ENCODE data around the gene VWF.

VWF gene

DNA sequence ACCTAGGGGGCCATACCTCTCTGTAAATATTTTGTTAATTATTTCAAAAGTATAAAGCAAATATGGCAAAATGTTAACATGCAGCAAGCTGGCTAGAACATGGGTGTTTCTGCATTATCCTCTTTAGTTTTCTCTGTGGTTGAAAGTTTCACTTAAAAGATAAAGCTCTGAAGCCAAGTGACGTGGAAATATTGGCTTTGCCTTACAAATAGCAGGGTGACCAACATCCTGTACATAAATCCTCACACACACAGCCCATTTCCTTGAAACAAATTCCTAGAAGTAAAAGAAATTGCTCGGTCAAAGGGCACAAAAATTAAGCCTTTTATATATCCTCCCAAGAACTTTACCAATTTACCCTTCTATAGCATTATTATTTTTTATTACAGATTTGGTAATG lies 10.6 kb upstream of the VWF start:
- Histone ChIP-seq H3K4me3 (ENCODE audit: low read length) (no peak overlapping the region), H3K27me3 (ENCODE audit: insufficient read depth, low read length) (no peaks in the 10 kb centered on the region), H3K36me3 (ENCODE audit: insufficient read depth, low read length) (no peaks in the 10 kb centered on the region), H2AFZ (ENCODE audit: low read depth, low read length) (no peak overlapping the region), H3K9me3 (ENCODE audit: low read length) (peaks cover 4% of the 10 kb centered on the region), H3K4me1 (ENCODE audit: insufficient read depth, low read length) (no peaks in the 10 kb centered on the region)

DNA sequence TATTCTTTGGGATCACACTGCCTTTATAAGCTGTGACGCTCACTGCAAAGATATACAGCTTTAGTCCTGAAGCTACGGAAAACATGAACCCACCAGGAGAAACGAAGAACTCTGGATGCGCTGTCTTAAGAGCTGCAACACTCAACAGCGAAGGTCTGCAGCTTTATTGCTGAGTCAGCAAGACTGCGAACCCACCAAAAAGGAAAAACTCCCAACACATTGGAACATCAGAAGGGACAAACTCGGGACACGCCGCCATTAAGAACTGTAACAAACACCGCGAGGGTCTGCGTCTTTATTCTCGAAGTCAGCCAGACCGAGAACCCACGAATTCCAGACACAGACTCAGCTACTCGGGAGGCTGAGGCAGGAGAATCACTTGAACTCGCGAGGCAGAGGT lies 9.2 kb upstream of the VWF start:
- Histone ChIP-seq H3K36me3 (ENCODE audit: insufficient read depth, low read length) (no peaks in the 10 kb centered on the region), H3K27me3 (ENCODE audit: insufficient read depth, low read length) (no peaks in the 10 kb centered on the region), H3K4me1 (ENCODE audit: insufficient read depth, low read length) (no peaks in the 10 kb centered on the region), H2AFZ (ENCODE audit: low read depth, low read length) (no peak overlapping the region), H3K9me3 (ENCODE audit: low read length) (peaks cover 4% of the 10 kb centered on the region), H3K4me3 (ENCODE audit: low read length) (no peak overlapping the region)

DNA sequence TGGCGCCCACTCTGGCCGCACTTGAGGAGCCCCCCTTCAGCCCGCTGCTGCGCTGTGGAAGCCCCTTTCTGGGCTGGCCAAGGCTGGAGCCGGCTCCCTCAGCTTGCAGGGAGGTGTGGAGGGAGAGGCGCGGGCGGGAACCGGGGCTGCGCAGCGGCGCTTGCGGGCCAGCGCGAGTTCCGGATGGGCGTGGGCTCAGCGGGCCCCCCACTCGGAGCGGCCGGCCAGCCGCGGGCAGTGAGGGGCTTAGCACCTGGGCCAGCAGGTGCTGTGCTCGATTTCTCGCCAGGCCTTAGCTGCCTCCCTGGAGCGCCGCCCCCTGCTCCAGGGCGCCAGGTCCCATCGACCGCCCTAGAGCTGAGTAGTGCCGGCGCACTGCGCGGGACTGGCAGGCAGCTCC lies 8.0 kb upstream of the VWF start:
- H2AFZ ChIP-seq (ENCODE audit: low read depth, low read length), result no peak overlapping the region
- H3K9me3 ChIP-seq (ENCODE audit: low read length), result peaks cover 3% of the 10 kb centered on the region
- no peak overlapping the region for H3K4me3 ChIP-seq (ENCODE audit: low read length)
- no peaks in the 10 kb centered on the region for H3K27me3 ChIP-seq (ENCODE audit: insufficient read depth, low read length)
- no peaks in the 10 kb centered on the region for H3K4me1 ChIP-seq (ENCODE audit: insufficient read depth, low read length)
- no peaks in the 10 kb centered on the region for H3K36me3 ChIP-seq (ENCODE audit: insufficient read depth, low read length)

DNA sequence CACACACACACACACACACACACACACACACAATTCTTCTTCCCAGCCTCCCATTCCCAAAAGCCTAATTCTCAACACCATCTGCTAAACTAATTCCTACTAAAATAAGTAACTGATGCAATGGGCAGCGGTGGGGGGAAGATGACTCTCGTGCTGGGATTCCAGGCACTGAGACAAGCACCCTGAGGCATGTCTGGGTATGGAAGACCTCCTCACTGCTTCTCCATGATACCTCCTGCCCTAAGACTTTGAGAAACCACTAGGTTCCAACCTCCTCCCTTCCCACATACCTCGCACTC lies 789 bp upstream of the VWF start:
- no peaks in the 10 kb centered on the region for H3K36me3 ChIP-seq (ENCODE audit: insufficient read depth, low read length)
- H3K9me3 ChIP-seq (ENCODE audit: low read length), result no peaks in the 10 kb centered on the region

DNA sequence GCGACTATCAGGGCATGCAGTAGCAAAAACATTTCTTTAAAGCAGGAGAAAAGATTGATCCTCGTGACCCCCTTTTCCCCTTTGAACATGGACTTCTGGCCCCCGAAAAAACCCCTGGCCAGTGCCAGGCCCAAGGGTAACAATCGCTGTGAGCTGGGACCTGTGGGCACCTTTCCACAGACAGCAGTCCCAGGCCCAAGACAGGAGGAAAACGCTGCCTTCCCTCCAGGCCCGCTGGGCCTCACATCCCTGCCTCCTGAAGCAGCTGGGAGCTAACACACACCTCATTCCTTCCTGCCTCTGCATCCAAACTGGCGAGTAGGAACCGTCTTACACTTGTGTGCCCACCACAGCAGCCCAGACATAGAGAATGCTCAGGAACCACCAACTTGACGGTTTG lies 1.2 kb downstream of the VWF start:
- Histone ChIP-seq H3K36me3 (ENCODE audit: insufficient read depth, low read length) (no peaks in the 10 kb centered on the region), H3K9me3 (ENCODE audit: low read length) (no peaks in the 10 kb centered on the region), H3K4me1 (ENCODE audit: insufficient read depth, low read length) (no peaks in the 10 kb centered on the region), H3K27me3 (ENCODE audit: insufficient read depth, low read length) (peaks cover 7% of the 10 kb centered on the region), H3K4me3 (ENCODE audit: low read length) (no peak overlapping the region), H2AFZ (ENCODE audit: low read depth, low read length) (no peak overlapping the region)

More for the DNA sequence above, 789 bp upstream of the VWF start:
- H3K27me3 ChIP-seq (ENCODE audit: insufficient read depth, low read length), result peaks cover 7% of the 10 kb centered on the region
- H3K4me3 ChIP-seq (ENCODE audit: low read length), result no peak overlapping the region
- no peaks in the 10 kb centered on the region for H3K4me1 ChIP-seq (ENCODE audit: insufficient read depth, low read length)
- no peak overlapping the region for H2AFZ ChIP-seq (ENCODE audit: low read depth, low read length)

DNA sequence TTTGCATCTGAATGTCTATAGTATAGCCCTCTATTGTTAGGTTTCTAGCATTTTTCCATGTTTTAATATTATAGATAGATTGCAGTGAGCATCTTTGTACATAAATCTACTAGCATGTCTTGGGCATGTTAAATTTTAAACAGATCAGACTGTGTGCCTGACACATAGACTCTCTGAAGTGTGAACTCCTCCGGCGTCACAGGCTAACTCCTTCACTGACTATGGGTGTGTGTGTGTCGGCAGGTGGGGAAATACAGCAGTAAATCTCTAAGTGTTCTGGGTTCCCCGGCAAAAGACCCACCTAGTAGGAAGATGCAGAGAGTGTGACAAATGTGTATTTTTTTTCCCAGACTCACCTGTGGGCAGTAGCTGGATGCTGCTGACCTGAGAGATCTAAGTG lies 2.3 kb downstream of the VWF start:
- Histone ChIP-seq H2AFZ (ENCODE audit: low read depth, low read length) (no peak overlapping the region), H3K36me3 (ENCODE audit: insufficient read depth, low read length) (no peaks in the 10 kb centered on the region), H3K9me3 (ENCODE audit: low read length) (no peaks in the 10 kb centered on the region), H3K27me3 (ENCODE audit: insufficient read depth, low read length) (peaks cover 7% of the 10 kb centered on the region), H3K4me3 (ENCODE audit: low read length) (no peak overlapping the region), H3K4me1 (ENCODE audit: insufficient read depth, low read length) (no peaks in the 10 kb centered on the region)

DNA sequence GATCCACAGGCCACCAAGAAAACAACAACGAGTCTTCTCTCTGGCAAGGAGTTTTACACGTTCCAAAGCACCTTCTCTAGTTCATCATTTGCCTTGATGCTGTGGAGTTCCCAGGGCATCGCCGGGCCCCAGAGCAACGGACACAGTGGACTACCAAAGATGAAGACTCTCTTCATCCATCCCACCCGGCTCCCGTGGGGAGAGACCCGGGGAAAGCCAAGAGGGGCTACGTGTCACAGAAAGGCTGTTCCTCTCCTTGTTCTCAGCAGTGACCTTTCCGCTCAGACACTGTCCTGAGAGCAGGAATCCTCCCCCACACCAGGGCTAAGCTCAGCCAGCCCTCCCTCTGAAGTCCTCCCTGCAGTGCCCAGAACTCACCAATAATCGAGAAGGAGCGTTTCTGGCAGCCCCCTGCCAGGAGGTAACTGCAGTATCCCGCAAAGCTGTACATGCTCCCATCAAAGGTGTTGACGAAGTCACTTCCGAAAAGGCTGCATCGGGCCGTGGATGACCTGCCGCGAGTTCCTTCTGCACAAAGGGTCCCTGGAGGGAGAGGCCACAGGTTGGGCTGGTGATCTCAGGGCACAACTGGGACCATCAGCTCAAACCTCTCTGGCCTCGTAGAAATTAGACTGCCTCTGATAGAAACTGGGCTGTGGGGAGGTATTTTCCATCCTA lies 3.5 kb downstream of the VWF start:
- Histone ChIP-seq H2AFZ (ENCODE audit: low read depth, low read length) (no peak overlapping the region), H3K36me3 (ENCODE audit: insufficient read depth, low read length) (no peaks in the 10 kb centered on the region), H3K4me3 (ENCODE audit: low read length) (no peak overlapping the region)

GRCh38 chr12:6118891-6119568 lies 5.4 kb downstream of the VWF start:
- H3K27me3 ChIP-seq (ENCODE audit: insufficient read depth, low read length), result peaks cover 5% of the 10 kb centered on the region
- H2AFZ ChIP-seq (ENCODE audit: low read depth, low read length), result no peak overlapping the region
- no peaks in the 10 kb centered on the region for H3K9me3 ChIP-seq (ENCODE audit: low read length)
- H3K4me3 ChIP-seq (ENCODE audit: low read length), result no peak overlapping the region
- no peaks in the 10 kb centered on the region for H3K36me3 ChIP-seq (ENCODE audit: insufficient read depth, low read length)
- H3K4me1 ChIP-seq (ENCODE audit: insufficient read depth, low read length), result no peaks in the 10 kb centered on the region

More for the DNA sequence above, 3.5 kb downstream of the VWF start:
- no peaks in the 10 kb centered on the region for H3K9me3 ChIP-seq (ENCODE audit: low read length)
- H3K27me3 ChIP-seq (ENCODE audit: insufficient read depth, low read length), result peaks cover 7% of the 10 kb centered on the region
- no peaks in the 10 kb centered on the region for H3K4me1 ChIP-seq (ENCODE audit: insufficient read depth, low read length)

GRCh38 chr12:6116471-6117021 lies 7.9 kb downstream of the VWF start:
- Histone ChIP-seq H3K4me1 (ENCODE audit: insufficient read depth, low read length) (no peaks in the 10 kb centered on the region), H3K9me3 (ENCODE audit: low read length) (no peaks in the 10 kb centered on the region), H2AFZ (ENCODE audit: low read depth, low read length) (no peak overlapping the region), H3K4me3 (ENCODE audit: low read length) (no peak overlapping the region), H3K27me3 (ENCODE audit: insufficient read depth, low read length) (peaks cover 5% of the 10 kb centered on the region), H3K36me3 (ENCODE audit: insufficient read depth, low read length) (no peaks in the 10 kb centered on the region)

DNA sequence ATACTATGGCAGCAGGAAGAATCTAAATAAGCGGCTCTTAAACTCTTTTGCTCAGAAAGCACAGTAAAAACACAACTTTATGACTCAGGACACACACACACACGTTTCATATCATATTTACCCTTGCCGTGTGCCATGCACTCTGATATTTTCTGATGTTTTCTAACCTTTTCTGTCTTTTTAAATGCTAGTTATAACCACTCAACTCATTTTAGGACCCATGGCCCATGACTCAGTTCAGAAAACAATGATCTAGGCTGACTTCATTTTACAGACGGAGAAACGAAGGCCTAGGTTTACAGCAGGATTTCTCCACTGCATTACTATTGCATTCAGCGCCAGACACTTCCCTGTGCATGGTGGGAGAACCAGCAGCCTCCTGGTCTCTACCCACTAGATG lies 9.1 kb downstream of the VWF start:
- Histone ChIP-seq H2AFZ (ENCODE audit: low read depth, low read length) (no peak overlapping the region), H3K36me3 (ENCODE audit: insufficient read depth, low read length) (no peaks in the 10 kb centered on the region), H3K4me3 (ENCODE audit: low read length) (no peak overlapping the region), H3K27me3 (ENCODE audit: insufficient read depth, low read length) (peaks cover 5% of the 10 kb centered on the region), H3K4me1 (ENCODE audit: insufficient read depth, low read length) (no peaks in the 10 kb centered on the region), H3K9me3 (ENCODE audit: low read length) (no peaks in the 10 kb centered on the region)

- H3K4me3 ChIP-seq (ENCODE audit: low read length), result no peak overlapping the region
- H3K27me3 ChIP-seq (ENCODE audit: insufficient read depth, low read length), result peaks cover 5% of the 10 kb centered on the region
- no peak overlapping the region for H2AFZ ChIP-seq (ENCODE audit: low read depth, low read length)
- H3K9me3 ChIP-seq (ENCODE audit: low read length), result no peaks in the 10 kb centered on the region
- H3K4me1 ChIP-seq (ENCODE audit: insufficient read depth, low read length), result no peaks in the 10 kb centered on the region
- no peaks in the 10 kb centered on the region for H3K36me3 ChIP-seq (ENCODE audit: insufficient read depth, low read length)
These were observed 10.0 kb downstream of the VWF start for GRCh38 chr12:6114476-6114870.

- no peaks in the 10 kb centered on the region for H3K36me3 ChIP-seq (ENCODE audit: insufficient read depth, low read length)
- no peak overlapping the region for H2AFZ ChIP-seq (ENCODE audit: low read depth, low read length)
- no peaks in the 10 kb centered on the region for H3K4me1 ChIP-seq (ENCODE audit: insufficient read depth, low read length)
- H3K9me3 ChIP-seq (ENCODE audit: low read length), result no peaks in the 10 kb centered on the region
- H3K27me3 ChIP-seq (ENCODE audit: insufficient read depth, low read length), result peaks cover 5% of the 10 kb centered on the region
- H3K4me3 ChIP-seq (ENCODE audit: low read length), result no peak overlapping the region
These were observed 10.6 kb downstream of the VWF start for GRCh38 chr12:6113691-6114475.

DNA sequence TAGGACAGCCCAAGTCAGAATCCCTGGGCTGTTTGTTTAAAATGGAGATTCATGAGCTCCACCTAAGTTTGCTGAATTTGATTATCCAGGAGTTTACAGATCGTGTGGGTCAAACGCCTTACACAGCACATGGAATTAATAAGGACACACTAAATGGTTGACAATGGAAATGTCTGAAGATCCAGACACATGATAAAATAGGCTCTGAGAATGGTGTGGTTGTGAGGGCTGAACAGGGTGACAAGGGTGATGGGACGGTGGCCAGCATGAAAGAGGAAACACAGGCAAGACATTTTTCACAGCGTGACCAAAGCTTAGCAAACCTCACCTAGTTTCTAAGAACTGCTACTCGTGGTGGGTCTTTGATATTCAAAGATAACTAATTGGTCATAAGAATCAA lies 12.5 kb downstream of the VWF start:
- H3K4me1 ChIP-seq (ENCODE audit: insufficient read depth, low read length), result no peaks in the 10 kb centered on the region
- no peaks in the 10 kb centered on the region for H3K9me3 ChIP-seq (ENCODE audit: low read length)
- H3K4me3 ChIP-seq (ENCODE audit: low read length), result no peak overlapping the region
- H3K36me3 ChIP-seq (ENCODE audit: insufficient read depth, low read length), result no peaks in the 10 kb centered on the region
- peaks cover 5% of the 10 kb centered on the region for H3K27me3 ChIP-seq (ENCODE audit: insufficient read depth, low read length)
- no peak overlapping the region for H2AFZ ChIP-seq (ENCODE audit: low read depth, low read length)

Measured in neuron (in vitro differentiated cells).